Stimulated activated CD8-positive, alpha-beta memory T cell treated with anti-CD3 and anti-CD28 coated beads, Interleukin-12 subunit alpha, Interleukin-12 subunit beta, amount 100 ng/mL, for 24 hours (primary cell): ENCODE data around the gene TAS2R4.
"Not testable (repeated sequence)": the region's sequence is repeated elsewhere in the genome, so short reads cannot be mapped to it uniquely, and the experiment has no call there.

ENCODE experiments used
- DNase-seq: peaks from one replicate; pipeline ENCODE4 v3.0.0-alpha.2; 2020; ENCODE audit errors: extremely low read depth

Gene TAS2R4

GRCh38 chr7:141776374-141776773 lies at the start of gene TAS2R4:
TAS2R4 (plus strand) TSS chr7:141776674; CDS start chr7:141778489, 1,815 bp downstream.
- no peak for DNase-seq

GRCh38 chr7:141729020-141729419 lies 47.5 kb upstream of the TAS2R4 start:
- no peak for DNase-seq

- no peak for DNase-seq
These were observed 44.9 kb upstream of the TAS2R4 start for GRCh38 chr7:141731476-141732149.

GRCh38 chr7:141737118-141737835 lies 39.2 kb upstream of the TAS2R4 start:
- no peak for DNase-seq

GRCh38 chr7:141737836-141738591 lies 38.5 kb upstream of the TAS2R4 start, which contains the start of gene SSBP1:
SSBP1 (plus strand) TSS chr7:141738358; CDS start chr7:141739167, 809 bp downstream.
- DNase-seq: peak; percentile 73

- DNase-seq: no peak
These were observed 37.9 kb upstream of the TAS2R4 start for GRCh38 chr7:141738592-141739013.

- no peak for DNase-seq
These were observed 37.2 kb upstream of the TAS2R4 start for GRCh38 chr7:141739250-141739649.

- no peak for DNase-seq
These were observed 34.2 kb upstream of the TAS2R4 start for GRCh38 chr7:141742229-141742628.

GRCh38 chr7:141744131-141744530 lies 32.3 kb upstream of the TAS2R4 start:
- DNase-seq: no peak

- no peak for DNase-seq
These were observed 28.1 kb upstream of the TAS2R4 start for GRCh38 chr7:141748396-141748795.

- not testable (repeated sequence) for DNase-seq
These were observed 24.6 kb upstream of the TAS2R4 start for GRCh38 chr7:141751904-141752303.

- no peak for DNase-seq
These were observed 23.8 kb upstream of the TAS2R4 start for GRCh38 chr7:141752634-141753033.

GRCh38 chr7:141754939-141755338 lies 21.5 kb upstream of the TAS2R4 start:
- no peak for DNase-seq

- DNase-seq: no peak
These were observed 12.7 kb upstream of the TAS2R4 start, which contains the start of gene TAS2R3 for GRCh38 chr7:141763797-141764196. TAS2R3 (plus strand) TSS chr7:141764097; CDS start chr7:141764159, 62 bp downstream.

GRCh38 chr7:141770083-141770583 lies 6.3 kb upstream of the TAS2R4 start:
- DNase-seq: not testable (repeated sequence)

- no peak for DNase-seq
These were observed 9.5 kb downstream of the TAS2R4 start for GRCh38 chr7:141785706-141786552.

- DNase-seq: no peak
These were observed 11.8 kb downstream of the TAS2R4 start for GRCh38 chr7:141788296-141788695.

GRCh38 chr7:141789917-141790316 lies 13.4 kb downstream of the TAS2R4 start, which contains the start of gene TAS2R5:
TAS2R5 (plus strand) TSS chr7:141790217; CDS start chr7:141790362, 145 bp downstream.
- no peak for DNase-seq

- DNase-seq: no peak
These were observed 16.1 kb downstream of the TAS2R4 start for GRCh38 chr7:141792526-141792925.

- DNase-seq: no peak
These were observed 43.6 kb downstream of the TAS2R4 start for GRCh38 chr7:141820067-141820466.

GRCh38 chr7:141822432-141822831 lies 46.0 kb downstream of the TAS2R4 start:
- not testable (repeated sequence) for DNase-seq
